NCI-H69 (cell line): ENCODE measurements around the gene PRKAR2B.

Source experiments
- DNase-seq: peaks from one replicate; lab custom pipeline; 2025; lab: John Stamatoyannopoulos, UW

The PRKAR2B gene

DNA sequence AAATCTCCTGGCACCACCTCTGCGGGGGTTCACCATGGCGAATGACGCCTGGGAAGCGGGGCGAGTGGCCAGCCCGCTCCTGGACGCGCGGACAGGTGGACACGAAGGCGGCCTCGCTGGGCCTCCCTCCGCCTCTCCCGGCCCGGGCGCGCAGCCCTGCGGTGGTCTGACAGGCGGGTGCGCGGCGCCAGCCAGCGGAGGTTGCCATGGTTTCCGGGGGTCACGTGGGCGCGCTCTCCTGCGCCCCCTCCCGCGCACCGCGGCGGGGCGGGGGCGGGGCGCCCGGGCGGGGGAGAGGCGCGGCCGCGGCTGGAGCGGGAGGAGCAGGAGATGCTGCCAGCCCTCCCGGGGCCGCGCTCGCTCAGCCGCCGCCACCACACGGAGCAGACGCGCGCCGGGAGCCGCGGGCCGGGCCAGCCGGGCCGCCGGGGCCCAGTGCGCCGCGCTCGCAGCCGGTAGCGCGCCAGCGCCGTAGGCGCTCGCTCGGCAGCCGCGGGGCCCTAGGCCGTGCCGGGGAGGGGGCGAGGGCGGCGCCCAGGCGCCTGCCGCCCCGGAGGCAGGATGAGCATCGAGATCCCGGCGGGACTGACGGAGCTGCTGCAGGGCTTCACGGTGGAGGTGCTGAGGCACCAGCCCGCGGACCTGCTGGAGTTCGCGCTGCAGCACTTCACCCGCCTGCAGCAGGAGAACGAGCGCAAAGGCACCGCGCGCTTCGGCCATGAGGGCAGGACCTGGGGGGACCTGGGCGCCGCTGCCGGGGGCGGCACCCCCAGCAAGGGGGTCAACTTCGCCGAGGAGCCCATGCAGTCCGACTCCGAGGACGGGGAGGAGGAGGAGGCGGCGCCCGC, at the start of gene PRKAR2B:
Gene PRKAR2B (plus strand): TSS at position 359 of the 848 bp plus-strand sequence. CDS start 203 bp downstream, at position 562.
- DNase-seq = peak; percentile 94

GRCh38 chr7:106994833-106995232, 49.7 kb upstream of the PRKAR2B start:
- no peak for DNase-seq

GRCh38 chr7:106997487-106998271, 46.8 kb upstream of the PRKAR2B start:
- DNase-seq = no peak

DNA sequence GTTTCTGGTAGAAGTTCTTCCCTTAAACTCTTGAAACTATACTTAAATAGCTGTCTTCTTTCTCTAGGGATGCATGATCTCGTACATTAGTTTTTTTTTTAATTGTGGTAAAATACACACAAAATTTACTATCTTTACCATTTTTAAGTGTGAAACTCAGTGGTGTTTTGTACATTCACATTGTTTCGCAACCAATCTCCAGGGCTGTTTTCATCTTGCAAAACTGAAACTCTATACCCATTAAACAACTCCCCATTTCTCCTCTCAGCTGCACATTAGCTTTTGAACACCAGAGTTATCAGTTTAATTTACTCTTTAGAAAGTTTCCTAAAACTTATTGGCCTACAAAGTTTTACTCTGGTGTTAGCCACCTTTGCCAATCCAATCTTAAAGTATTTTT, 45.5 kb upstream of the PRKAR2B start:
- DNase-seq = no peak

GRCh38 chr7:107001490-107001889, 43.0 kb upstream of the PRKAR2B start:
- DNase-seq = no peak

GRCh38 chr7:107002126-107002525, 42.4 kb upstream of the PRKAR2B start:
- DNase-seq = no peak

GRCh38 chr7:107002529-107002998, 41.9 kb upstream of the PRKAR2B start:
- DNase-seq = no peak

DNA sequence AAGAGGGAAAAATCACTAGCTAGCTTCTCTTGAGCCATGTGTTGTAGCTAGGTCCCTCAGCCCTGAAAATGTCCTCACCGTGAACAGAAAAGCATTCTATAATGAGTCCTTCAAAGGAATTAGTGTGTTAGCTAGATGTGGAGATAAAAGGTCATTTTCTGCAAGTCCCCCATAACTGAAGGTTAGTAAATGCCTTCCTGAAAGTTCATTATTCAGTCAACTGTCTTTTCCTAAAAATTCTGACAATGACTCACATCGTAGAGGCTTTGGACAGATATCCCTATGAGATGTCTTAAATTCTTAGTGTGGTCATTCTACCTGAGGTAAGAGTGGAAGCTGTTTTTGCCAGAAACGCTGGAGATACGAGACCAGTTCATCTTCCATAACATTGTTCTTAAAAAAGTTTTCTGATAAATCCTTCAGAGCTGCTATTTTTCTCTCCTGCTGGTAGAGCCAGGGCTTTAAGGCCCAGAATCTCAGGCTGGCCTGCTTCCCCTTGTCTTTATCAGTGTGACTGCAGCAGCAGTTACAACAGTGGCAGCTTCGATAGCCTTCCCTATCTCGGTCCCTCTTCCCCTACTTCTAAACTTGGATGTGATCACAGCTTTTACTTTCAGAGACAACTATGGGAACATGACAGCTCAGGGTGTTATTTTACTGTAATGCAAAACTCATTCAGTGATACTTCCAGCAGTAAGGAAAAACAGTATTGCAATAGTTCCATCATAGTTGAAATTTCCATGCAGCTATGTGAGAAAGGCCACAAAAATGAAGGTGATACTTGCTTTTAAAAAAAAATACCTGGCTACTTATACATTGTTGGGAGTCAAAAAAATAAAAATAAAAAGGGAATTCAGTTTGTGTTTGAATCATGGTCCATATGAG, 37.3 kb upstream of the PRKAR2B start:
- DNase-seq = no peak

DNA sequence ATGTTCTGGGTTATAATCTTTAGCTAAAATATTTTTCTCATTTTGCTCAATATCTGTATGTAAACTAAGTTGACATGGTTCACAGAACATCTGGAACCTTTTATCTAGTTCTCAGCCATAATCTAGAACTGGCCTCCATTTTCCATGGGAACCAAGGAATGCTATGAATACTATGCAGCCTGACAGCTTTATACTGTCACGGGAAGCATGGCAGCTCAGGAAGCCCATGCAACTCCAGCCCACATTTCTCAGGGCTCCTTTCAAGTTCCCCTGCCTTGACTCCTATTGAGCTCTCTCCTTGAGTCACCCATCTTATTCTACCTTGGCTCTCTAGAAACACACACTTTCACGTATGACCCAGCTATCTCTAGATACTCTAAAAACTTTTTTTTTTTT, 36.6 kb upstream of the PRKAR2B start:
- DNase-seq = no peak

DNA sequence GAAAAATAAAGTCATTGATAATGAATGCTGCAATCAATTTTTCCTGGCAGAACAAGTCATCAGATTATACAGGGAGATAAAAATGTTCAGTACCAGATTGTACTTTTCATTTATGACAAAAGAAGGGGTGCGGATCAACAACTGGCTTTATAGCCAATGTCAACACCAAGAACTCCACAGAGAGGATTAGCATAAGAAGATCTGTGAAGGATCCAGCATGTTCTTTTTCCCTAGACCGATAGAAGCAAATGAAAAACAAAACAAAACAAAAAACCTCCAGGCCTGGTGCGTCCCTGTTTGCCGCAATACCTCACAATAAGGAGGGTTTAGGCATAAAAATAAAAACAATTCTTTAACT, 34.7 kb upstream of the PRKAR2B start:
- no peak for DNase-seq

DNA sequence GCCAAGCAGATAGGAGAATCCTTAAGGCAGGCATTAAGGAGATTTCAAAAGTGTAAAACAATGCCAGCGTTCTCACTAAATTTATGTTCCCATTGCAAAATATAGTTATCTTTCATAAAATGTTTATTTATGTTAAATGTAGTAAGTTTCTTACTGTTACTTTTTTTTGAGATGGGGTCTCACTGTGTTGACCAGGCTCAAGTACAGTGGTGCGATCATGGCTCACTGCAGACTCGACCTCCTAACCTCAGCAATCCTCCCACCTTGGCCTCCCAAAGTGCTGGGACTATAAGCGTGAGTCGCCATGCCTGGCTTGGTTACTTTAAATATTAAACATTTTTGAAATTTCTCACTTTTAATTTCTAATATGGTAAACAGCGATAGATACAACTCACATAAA, 31.8 kb upstream of the PRKAR2B start:
- no peak for DNase-seq

- DNase-seq = no peak
These were observed 30.0 kb upstream of the PRKAR2B start for GRCh38 chr7:107014387-107015023.

- DNase-seq = no peak
These were observed 28.2 kb upstream of the PRKAR2B start for GRCh38 chr7:107016312-107016711.

DNA sequence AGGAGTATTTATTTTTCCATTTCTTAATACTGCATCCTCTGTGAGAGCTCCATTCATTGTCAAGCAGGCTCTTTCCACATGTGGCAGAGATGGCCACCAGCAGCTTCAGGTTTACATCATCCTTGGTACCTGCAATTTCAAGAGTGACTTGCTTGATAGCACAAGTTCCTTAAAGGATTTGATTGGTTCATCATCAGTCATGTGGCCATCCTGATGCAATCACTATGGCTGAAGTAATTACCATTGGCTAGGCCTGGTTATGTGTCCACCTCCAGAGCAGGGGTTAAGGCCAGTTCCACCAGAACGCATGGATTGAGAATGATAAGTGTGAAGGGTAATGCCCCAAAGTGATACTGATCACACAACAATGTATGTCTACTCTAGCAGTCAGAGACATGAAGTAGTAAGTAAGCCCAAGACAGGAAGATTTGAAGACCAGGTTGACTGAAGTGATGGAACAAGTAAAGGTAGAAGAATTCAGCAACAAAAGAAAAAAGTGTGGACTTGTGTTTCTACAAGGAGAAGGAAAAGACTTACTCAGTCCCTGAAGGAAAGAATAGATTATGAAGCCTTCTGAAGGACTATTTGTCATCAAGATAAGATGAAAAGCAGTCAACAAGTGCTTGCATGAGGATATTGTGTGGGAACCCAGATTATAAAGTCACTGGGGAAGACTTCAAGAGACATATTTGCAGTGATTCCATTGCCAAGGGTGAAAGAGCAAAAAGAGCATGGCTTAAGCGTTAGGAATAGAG, 26.4 kb upstream of the PRKAR2B start:
- no peak for DNase-seq

DNA sequence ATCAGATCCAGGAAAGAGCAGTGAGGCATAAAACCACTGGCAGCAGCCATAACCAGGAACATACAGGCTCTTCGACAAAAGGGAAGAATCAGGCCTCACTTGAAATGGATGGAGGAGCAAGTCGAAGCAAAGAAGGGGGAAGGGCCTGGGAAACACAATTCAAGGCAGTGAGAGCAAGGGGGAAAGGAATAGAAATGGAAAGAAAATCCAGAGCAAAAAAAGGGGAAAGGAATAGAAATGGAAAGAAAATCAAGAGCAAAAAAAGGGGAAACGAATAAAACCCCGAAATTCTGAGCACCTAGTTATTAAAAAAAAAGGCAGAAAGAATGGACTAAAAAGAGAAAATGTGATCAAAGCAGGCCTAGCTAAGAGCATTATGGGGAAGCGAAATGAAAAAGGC, 24.1 kb upstream of the PRKAR2B start:
- no peak for DNase-seq

DNA sequence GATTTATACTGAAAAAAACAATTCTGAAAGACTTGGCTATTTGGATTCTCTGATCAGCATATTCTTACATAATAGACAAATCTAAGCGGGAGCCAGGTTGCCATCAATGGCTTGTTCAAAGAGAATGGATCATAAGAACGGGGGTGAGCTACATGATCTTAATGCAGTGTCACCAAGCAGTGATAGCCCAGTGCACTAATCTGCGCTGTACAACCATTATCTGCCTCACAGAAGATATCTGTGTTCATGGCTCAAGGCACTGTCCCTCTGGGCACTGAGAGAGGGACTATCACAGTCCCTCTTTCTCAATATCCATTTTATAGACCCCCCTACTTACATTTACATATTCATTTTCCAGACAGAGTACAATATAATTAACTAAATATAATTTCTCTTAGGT, 22.9 kb upstream of the PRKAR2B start:
- DNase-seq = no peak

DNA sequence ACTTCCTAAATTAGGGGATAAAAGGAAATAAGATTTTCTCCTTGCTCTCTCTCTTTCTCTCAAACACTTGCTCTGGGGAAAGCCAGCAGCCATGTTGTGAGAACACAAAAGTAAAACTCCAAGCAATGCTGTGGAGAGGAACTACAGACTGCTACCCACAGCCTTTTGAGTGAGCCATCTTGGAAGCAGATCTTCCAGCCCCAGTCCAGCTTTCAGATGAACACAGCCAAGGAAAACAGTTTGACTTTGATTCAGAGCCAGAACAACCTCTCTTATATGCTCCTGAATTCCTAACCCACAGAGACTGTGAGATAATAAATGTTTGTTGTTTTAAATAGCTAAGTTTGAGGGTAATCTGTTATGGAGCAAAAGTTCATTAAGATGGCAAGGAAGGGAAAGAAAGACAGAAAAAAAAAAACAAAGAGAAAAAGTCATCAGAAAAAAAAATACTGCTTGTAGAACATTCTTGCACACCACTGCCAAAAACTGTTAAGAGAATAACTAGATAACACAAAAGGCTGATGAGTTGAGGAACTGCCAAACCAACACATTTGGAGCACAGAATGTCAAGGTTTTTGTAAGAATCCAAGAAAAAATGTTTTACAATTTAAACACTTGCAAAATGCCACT, 20.9 kb upstream of the PRKAR2B start:
- DNase-seq = no peak

GRCh38 chr7:107024906-107025305, 19.6 kb upstream of the PRKAR2B start:
- DNase-seq = no peak

GRCh38 chr7:107025449-107026103, 18.9 kb upstream of the PRKAR2B start:
- DNase-seq = no peak

DNA sequence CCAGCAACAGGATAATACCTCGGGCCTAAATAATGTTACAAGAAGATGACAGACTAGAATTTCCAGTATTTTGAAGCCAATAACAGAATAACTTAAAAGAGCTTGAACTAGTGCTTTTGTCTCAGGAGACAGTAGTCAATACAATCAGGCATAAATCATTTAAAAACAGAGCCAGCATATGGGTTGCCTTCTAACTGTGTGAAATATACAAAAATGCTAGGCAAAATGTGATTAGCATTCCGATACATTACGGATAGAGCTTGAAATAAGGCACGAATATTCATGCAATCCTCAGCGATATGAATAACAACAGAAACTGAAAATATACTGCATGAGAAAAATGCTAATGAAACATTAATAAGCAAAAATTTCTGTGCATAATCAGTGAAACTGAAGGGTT, 18.3 kb upstream of the PRKAR2B start:
- DNase-seq = no peak
